GM18909 (cell line): Measurements from ENCODE around the gene POLR1G.

ENCODE experiments used
- ATAC-seq: cut with Tn5 transposase; IDR thresholded peaks from one replicate; pipeline ENCODE4 v1.9.1; 2021; ENCODE audit warnings: mild to moderate bottlenecking; ENCODE audit not compliant: unreplicated experiment, poor library complexity

Gene POLR1G

DNA sequence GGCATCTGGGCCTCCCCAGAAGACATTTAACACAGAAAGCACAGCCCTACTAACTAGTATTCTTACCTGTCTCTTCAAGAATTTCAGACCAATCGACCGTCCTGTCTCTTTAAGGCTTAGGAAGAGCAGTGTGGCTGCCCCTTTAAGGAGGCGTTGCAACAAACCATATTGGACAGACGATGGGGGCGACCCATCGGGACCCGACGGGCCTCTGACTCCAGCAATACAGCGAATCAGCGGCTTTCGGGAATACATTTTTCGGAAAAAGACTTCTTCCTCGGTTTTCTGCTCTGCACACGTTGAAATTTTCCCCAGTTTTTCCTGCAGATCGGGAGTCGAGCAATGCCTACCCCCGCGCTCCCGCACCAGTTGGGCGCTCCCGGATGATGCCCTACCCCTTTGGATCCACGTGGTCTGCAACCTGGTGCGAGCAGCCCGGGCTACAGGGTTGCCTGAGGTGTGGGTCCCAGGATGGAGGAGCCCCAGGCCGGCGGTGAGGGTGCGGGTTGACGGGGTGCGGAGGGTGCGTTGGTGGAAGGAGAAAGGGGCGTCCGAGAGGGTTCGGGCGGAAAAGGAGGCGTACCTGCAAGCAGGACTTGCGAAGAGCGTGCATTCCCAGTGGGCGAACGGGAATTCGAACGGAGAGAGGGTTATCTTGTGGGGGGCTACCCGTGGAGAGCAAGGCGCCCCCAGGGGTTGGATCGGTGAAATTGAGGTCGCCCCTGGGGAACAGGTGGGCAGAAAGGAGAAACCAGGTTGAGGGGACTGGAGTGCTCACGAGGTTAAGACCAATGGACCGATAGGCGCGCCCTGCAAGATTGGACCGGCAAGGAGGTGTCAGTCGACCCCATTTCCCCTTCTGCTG, at the start of gene POLR1G:
POLR1G (plus strand) TSS at position 419 of the 865 bp plus-strand sequence; CDS start at position 472, 53 bp downstream.
- peak; percentile 68 for ATAC-seq

DNA sequence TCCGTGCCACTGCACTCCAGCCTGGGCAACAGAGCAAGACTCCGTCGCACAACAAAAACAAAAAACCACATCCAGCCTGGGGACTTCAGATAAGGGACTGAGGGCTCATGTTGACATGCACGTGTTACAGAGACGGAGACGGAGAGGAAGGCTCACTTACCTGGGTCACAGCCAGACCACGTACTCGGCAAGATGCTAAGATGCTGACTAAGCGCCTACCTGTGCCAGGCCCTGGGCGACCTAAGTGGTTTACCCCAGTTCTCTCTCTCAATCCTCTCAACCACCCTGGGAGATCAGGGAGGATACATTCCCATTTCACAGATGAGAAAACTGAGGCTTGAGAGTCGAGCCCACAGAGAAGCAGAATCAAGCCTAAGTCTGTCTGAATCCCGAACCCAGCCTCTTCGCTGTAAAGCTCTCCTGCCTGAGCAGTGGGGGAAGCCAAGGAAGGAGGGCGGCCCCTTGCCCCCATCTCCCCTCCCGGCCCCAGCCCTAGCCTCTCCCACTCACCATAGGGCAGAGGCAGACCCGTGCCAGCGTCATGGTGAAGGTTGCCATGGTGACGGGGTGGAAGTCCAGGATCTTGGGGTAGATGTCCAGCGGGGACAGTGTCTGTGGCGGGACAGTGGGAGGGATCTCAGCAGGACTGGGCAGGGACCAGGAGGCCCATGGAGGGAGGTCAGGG, 49.5 kb upstream of the POLR1G start:
- no peak for ATAC-seq

GRCh38 chr19:45357445-45357783, 49.0 kb upstream of the POLR1G start:
- ATAC-seq, result no peak

GRCh38 chr19:45358213-45358792, 48.1 kb upstream of the POLR1G start:
- ATAC-seq, result no peak

GRCh38 chr19:45361608-45362007, 44.8 kb upstream of the POLR1G start:
- ATAC-seq, result no peak

- no peak for ATAC-seq
These were observed 44.2 kb upstream of the POLR1G start for GRCh38 chr19:45362291-45362690.

GRCh38 chr19:45363861-45364459, 42.5 kb upstream of the POLR1G start:
- no peak for ATAC-seq

GRCh38 chr19:45364696-45365095, 41.7 kb upstream of the POLR1G start:
- no peak for ATAC-seq

- ATAC-seq, result no peak
These were observed 38.3 kb upstream of the POLR1G start for GRCh38 chr19:45368127-45368526.

DNA sequence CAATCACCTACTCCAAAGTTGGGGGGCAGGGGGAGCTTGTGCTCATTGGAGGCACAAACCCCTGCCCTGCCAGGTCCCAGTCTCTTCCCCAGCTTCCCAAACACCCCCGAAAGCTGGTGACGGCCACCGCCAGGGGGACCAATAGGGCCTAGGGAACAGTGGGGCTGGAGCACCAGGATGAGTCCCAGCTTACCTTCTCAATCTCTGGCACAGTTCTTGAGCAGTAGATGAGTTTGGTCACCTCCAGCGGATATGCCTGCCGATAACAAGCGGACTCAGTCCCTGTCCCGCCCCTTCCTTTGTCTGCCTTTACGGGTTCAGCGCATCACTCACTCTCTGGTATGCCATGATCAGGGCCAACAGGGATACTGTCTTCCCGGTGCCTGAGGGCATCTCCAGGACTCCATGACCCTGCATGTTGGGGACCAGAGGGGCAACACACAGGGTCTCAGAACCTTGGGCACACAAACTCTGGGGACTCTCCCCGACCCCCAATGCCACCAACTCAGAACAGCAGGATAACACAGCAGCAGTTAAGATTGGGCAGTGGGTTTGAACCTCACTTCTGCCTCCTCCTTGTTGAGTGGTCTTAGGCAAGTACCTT, 37.6 kb upstream of the POLR1G start:
- ATAC-seq, result no peak

DNA sequence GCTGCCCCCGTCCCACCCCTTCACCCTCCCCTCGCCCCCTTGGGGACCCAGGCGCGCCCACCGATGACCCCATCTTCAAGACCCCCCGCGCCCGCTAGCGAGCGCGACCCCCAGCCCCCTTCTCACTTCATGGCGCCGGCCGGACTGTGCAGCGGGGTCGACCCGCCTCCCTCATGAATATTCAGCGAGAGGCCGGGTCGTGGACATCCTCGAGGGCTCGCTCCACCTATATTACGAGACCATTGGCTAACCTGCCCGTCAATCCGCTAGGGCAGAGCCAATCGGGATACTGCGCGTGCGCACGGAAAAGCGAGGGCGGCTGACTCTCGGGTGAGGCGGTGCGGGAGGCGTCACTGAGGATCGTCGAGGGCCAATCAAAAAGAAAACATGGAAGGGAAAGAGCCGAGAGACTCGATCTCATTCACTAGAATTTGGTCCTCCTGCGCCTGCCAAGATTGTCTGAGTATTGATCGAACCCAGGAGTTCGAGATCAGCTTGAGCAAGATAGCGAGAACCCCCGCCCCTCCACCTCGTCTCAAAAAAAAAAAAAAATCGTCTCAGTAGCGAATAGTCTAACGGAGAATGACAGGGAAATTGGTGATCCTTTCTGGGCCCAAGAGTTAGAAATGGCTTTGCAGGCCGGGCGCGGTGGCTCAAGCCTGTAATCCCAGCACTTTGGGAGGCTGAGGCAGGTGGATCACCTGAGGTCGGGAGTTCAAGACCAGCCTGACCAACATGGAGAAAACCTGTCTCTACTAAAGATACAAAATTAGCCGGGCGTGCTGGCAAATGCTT, 35.8 kb upstream of the POLR1G start, which contains the start of gene ERCC2:
ERCC2 (minus strand) TSS at position 164 of the 795 bp plus-strand sequence; CDS start at position 131, 33 bp downstream.
- ATAC-seq, result peak; percentile 95

GRCh38 chr19:45376045-45376724, 30.3 kb upstream of the POLR1G start:
- no peak for ATAC-seq

DNA sequence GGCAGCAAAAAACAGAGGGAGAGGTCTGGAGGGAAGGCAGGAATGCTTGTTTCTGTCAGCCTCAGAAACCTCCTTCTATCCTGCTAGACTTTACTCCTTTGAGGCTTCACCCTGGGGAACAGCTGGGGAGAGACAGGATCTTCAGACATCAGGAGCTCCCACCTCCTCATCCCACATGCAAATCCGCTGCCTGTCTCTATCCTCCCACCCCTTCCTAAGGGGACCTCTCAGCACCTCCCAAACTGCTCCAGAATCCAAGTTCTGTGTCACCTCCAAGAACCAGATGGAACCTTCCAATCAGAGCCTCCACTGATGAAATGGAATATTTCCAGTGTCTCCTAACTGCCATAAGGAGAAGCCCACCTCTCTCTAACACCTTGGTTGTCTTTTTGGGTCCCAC, 26.3 kb upstream of the POLR1G start:
- ATAC-seq, result no peak

- ATAC-seq, result no peak
These were observed 24.0 kb upstream of the POLR1G start for GRCh38 chr19:45382426-45382825.

- no peak for ATAC-seq
These were observed 20.8 kb upstream of the POLR1G start for GRCh38 chr19:45385392-45386221.

GRCh38 chr19:45391346-45391745, 15.1 kb upstream of the POLR1G start:
- ATAC-seq, result no peak

DNA sequence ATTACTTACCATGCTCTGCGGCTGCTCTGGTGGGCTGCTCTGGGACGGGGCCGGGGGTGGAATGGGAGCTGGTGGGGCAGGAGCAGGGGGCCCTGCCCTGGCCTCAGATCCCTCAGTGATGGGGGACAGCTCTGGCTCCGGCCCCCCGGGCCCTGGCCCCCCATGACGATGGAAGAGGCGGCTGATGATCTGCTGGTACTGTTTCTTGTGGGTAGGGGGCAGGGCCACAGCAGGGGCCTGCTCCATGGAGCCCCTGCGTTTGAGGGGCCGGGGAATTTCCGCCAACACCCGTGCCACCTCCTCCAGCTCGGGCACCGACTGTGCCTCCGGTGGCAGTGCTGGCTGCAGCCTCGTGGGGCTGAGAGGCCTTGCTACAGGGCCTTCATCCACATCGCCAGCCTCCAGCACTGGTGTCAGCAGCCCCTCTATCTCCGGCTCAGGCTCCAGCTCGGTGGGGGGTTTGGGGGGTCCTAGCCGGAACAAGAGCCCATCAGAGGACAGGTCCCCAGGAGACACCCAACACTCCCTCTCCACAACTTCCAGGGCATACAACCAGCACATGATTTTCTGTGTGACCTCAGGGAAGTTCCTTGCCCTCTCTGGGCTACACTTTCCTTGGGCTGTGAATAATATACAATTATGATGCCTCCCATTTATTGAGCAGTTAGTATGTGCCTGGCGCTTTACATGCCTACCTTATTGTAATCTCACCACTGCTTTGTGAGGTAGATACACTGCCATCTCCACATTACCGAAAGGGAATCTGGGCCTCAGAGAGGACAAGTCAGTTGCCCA, 14.4 kb upstream of the POLR1G start:
- ATAC-seq, result no peak
